HG03135 (cell line): ENCODE measurements around the gene COL21A1.

Experiments used
- ATAC-seq: cut with Tn5 transposase; IDR thresholded peaks from one replicate; pipeline ENCODE4 v1.9.1; 2021; ENCODE audit warnings: mild to moderate bottlenecking, moderate library complexity; ENCODE audit not compliant: unreplicated experiment

COL21A1 gene

DNA sequence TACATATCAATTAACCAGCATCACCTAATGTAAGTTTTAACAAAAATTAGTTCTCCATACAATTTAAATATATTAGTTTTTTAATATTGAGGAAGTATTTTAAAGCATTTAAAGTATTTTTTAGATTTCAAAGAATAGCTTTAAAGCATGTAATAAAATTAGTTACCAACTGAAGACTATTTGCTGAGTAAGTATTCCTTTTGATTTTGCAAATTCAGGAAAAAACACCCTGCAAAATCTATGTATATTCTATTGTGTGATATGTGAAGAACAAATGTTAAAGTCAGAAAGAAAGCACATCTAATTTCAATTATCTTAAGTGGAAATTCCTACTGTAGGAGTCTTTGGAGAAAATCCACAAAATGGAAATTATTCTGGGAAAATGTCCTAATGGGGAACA, 107.3 kb downstream of the COL21A1 start:
- no peak for ATAC-seq

DNA sequence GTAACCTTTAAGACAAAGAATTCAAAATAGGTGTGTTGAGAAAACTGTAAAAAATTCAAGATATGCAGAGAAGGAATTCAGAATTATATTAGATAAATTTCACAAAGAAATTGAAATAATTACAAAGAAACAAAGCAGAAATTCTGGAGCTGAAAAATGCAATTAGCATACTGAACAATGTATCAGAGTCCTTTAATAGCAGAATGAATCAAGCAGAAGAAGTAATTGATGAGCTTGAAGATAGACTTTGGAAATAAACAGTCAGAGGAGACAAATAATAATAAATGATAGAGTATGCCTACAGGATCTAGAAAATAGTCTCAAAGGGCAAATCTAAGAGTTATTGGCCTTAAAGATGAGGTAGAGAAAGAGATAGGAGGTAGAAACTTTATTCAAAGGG, 131.7 kb downstream of the COL21A1 start:
- no peak for ATAC-seq

DNA sequence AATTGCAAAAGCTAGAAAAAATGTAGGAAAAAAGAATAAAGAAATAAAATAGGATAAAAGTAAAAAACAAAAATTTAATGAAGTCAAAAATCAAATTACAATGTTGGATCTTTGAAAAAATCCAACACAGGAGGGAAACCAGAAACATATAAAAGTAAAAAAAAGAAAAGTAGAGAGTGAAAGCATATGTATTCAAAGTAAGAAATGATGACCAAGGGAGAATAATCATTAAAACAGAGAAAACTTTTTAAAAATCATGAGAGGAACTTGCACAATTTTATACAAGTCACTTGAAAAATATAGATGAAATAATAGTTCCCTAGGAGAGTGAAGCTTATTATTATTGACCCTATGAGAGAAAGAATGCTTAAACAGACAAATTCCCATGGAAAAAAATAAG, 138.2 kb downstream of the COL21A1 start:
- no peak for ATAC-seq

DNA sequence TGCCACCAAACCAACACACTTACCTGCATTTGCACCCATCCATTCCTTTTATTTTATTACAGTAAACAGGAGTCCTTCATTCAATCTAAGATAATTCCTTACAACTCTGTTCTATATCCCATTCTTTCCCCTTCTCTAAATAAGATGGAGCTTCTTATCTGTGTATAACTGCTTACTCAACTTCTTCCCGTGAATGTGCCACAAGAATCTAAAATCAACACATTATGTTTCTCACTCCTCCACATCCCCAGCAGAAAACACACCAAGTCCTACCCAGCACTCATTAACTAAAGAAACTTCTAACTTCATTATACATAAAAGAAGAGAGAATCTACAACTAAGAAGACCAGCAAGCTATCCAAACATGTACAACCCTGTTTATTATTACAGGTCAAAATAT, 141.1 kb downstream of the COL21A1 start:
- ATAC-seq = no peak

DNA sequence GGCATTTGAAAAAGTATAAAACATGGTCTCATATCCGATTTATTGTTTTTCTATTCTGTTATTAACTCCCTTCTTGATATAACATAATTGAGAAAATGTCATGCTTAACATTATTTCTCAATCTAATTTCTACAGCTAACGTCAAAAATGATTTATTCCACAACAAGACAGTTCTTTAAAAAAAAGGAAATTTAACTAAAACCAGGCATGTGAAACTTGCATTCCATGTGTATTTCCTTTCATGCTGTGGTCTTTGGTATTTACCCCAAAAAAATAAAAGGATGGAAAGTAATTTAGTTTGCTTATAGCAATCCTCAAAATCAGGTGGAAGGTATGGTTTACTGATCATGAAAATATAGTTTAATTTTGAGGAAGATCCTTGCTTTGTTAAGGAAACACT, 142.8 kb downstream of the COL21A1 start:
- ATAC-seq = no peak

DNA sequence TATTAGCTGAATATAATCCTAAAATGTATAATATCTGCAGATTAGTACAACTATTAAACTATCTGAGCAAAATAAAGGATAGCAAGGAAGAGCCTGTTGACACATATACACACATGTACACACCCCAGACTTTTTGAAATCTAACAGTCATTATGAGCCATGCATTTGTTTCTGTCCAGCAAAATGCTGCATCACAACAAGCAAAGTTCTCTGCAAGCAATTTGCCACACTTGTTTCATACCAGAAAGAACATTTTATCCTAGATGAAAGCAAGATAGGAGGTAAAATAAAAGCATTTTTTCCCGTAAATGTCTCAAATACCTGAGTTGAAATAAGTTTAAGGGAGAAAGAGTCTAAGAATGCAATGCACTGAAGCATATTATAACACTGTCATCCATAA, 145.2 kb downstream of the COL21A1 start:
- ATAC-seq = no peak

DNA sequence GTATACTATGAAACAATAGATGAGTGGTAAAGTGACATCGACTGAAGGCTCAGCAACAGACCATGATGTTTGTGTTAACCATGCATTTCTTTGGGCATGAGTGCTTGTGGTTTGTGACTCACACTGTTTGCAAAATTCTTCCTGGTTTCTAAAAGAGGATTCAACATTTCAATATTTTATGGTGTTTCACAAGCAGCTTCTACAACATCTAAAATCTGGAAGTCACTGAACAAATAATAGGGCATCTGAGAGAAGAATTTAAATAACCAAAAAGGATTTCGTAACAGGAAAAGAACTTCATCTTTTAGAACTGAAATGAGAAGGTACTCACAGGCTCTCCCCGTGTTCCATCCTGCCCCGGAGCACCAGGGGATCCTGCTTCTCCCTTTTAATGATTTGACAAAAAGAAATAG, 146.2 kb downstream of the COL21A1 start:
- ATAC-seq = no peak

DNA sequence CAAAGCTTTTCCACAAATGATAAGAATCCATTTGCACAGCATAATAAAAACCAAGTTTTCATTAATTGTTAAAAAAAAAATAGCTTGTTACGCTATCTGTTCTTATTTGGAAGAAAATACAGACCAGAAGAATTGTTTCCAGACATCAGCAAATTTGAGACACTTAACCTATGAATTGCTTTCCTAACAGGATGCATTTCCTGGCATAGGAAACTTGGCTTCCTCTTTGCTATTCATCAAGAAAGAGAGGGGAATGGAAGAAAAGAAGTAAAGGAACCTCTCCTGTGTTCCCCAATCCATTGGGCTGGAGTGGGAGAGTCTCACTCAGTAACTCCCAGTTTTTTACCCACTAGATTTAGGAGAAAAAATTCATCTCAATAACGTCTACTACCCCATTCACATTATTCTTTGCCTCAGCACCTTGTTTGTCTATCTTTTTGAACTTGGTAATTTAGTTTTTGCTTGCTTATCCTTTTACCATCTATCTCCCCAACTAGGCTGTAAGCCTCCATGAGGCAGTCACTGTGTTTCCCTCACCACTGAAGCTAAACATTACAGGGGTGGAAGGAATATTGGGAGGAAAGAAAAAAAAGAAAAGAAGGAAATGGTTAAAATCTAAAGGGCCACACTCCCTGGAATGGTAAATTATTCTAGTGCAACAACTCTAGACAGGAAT, 150.3 kb downstream of the COL21A1 start:
- ATAC-seq = no peak

DNA sequence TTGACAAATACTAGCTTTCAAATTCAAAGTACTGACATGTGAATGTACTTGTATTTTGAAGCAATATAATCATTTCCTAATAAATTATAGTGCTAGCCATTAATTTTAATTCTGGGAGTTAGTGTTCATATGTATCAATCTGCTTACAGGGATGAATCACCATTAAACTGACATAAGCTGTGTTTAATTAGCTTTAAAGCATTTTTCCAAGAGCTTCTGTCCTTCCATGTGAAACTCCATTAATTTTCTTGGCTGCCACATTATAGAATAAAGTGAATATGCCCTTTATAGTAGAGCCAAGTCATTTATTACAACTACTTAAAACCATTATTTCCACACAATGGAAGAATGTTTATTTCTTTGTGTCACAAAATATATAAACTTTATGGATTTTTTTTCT, 150.8 kb downstream of the COL21A1 start:
- no peak for ATAC-seq

DNA sequence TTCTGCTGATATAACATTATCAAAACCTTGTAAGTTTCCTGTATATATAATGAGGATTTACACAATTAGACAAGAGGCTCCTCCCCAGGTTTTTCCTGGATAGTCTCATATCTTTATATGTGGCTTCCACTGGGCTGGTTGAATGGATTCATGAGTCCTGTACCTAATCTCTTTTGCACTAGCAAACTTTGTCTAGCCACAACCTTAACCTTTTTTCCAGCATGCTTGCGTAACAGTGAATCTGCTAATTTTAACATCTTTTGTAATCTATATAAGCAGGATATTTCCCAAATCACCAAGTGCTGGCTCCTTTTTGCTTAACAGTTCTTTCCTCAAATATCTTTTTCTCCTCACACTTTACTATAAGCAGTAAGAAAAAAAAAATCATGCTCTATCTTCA, 153.6 kb downstream of the COL21A1 start:
- no peak for ATAC-seq

DNA sequence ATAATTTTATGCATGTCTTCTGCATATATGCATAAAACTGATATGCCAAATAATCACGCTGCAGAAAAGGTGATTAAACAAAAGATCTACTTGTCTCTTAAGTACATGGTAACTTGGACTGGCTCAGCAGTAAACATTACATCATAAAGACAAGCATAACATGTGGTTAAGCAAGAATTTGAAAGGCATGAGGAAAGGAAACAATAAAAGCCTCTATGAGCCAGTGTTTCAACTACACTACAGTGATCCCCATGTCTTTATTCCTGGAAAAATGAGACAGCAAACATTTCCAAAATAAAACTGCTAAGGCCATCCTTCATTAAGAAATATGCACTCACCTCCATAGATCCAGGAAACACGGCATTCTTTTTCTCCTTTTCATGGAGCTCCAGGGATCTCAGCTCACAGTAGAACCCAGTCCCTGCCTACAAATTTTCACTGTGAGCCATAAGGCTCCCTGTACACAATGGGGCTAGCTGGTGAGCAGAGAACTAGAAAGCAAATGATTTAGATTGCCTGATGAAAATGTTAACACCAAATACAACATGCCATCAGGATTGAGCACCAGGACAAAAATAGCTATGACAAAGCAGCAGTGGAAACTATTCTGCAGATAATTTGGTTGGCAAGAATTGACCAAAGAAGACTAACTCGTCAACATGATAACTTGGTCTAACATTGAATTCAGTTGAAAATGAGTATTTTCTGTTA, 156.1 kb downstream of the COL21A1 start:
- ATAC-seq = no peak

DNA sequence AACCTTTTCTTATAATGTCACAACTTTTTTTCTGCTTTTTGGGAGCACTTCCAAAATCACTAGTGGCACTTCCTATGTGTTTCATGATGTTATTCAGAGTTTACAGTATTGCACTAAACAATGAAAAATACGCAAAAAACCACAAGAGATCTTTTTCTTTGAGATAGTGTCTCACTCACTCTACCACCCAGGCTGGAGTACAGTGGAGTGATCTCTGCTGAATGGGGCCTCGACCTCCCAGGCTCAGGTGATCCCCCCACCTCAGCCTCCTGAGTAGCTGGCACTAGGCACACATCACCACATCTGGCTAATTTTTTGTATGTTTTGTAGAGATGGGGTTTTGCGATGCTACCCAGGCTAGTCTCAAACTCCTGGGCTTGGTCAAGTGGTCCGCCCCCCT, 158.7 kb downstream of the COL21A1 start:
- ATAC-seq = no peak

DNA sequence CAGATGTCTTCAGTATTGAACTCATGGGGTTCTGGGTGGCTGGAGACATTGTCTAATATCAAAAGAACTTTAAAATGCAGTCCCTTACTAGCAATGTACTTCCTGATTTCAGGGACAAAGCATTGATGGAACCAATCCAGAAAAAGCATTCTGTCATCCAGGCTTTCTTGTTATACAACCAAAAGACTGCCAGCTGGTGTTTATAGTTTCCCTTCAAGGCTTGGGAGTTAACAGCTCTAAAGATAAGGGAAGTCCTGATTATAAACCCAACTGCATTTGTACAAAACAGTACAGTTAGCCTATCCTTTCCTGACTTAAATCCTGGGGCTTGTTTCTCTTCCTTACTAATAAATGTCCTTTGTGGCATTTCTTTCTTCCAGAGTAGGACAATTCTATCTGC, 160.0 kb downstream of the COL21A1 start:
- no peak for ATAC-seq

DNA sequence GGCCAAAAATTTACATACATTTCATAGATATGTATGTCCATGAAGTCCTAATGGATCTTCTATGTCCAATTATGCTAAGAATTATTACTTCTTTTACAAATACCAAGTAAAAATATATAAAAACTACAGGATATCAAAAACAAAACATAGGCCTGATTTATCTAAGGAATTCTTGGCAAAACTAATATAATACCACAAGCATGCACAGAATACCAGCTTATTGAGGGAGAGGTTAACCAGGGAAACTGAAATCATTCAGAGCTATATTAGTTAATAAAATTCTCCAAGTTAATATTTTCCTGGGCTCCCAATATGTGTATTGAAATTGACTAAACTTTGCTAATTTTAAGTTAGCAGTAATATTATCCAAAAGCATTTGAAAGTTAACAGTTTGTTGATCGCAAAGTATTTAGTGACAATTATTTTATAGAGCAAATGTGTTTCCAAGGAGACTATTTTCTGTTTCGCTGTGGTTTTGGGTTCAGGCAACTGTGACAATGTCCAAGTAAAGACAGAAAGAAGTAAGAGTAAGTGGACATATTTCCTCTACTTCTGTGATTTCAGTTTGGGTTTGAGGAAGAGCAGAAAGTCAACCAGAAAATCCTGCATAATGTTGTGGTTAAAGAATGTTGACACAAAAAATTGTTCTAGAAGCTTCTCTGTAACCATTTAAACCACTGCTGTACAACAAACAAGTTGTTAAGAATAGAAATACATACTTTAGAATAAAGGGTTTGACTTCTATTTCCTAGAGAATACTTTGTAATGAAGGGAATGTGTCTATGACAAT, 167.4 kb downstream of the COL21A1 start:
- ATAC-seq = no peak

DNA sequence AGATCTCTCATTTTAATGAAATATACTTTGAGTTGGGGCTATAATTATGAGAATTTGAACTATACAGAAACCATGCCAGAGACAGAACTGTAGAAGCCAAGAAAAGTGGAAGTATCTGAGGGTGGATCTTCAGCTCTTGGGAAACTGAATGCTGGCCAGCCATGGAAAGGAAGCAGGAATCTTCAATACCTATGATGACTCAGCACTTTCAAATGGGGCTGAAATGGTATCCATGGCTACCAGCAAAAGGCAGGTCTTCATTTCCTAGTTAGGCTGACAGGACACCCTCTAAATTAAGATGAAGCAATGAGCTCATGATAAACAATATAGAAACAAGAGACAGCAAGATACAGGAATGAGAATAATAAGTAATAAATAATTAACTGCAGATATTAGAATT, 171.3 kb downstream of the COL21A1 start:
- ATAC-seq = no peak

DNA sequence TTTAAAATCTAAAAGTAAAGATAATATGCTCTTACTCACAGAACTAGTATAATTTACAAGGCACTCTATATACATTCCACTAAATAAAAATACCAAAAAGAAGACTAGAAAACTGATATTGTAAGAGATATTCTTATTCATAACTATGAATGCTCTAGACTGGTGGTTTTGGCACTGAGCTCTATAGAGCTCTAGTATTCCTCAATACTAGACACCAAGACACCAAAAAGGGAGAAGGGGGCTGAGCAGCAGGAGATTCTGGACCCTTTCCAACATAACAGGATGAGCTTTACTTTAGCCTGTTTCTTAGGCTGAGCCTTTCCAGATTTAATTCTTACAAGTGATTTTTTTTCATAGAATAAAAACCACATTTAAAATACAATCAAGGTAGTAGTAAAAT, 173.6 kb downstream of the COL21A1 start:
- no peak for ATAC-seq

DNA sequence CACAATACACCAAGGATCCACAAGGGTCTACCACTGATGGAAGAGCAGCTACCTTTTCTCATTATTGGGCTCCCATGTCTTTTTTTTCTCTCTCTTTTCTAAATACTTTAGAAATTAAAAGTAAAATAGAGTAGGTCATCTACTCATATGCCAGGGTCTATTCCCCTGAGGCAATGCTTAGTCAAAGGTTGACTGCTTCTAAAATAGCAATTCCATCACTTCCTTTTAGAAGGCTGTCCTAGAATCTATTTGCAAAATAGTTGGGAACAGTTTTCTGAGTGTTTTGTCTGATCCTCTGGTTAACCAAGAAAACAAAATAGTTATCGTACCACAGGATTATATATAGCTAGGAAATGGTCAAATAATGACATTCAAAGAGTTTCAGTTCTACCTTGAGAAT, 174.1 kb downstream of the COL21A1 start:
- no peak for ATAC-seq

DNA sequence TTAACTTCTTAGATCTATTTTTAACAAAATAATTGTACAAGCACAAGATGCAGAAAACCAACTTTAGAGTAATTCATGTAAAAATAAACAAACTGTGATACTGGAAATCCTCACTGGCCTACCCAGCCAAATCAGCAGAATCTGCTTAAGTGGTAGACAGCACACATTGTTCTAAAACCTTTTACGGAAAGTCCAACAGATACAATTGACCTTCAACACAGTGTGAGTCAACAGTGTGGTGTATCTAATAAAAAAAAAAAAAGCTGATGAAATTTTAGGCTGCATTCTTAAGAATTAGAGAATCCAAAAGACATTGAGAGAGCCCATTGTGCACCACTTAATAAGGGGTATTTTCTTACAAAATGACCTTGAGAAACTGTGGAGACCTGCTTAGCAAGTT, 174.5 kb downstream of the COL21A1 start:
- no peak for ATAC-seq

DNA sequence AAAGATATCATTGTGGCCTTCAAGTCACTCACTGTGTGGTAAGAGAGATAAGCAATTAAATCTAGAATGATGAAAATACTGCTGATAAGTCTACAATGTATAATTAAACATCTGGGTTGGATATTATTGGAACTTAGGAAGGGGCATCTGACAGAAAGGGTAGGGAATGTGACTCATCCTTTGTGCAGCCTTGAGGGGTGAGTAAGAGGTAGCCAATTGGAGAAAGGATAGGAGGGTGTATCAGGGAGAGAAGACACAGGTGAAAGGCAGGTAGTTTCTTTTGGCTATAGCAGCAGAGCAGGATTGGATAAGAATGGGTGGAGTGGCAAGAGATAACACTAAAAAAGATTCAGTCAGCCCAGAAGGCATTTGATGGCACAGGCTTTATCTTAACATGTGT, 182.0 kb downstream of the COL21A1 start:
- no peak for ATAC-seq

DNA sequence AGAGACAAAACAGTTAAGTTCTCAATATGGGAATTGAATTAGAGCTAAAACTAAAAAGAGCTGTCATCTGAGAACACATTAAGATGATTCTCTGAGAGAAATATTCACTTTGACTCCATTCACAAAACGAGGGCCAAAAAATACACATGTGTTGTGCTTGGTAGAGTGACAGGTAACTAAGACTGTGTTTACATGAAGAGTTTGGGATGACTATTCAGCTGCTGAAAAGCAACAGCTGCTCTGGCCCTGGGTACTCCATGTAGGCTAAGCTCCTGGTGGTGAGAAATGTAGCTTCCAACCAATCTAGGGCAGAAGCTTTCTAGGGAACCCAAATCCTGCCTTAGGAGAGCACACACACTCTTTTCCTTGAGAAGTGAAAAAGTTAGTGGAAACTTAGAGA, 184.5 kb downstream of the COL21A1 start:
- no peak for ATAC-seq

DNA sequence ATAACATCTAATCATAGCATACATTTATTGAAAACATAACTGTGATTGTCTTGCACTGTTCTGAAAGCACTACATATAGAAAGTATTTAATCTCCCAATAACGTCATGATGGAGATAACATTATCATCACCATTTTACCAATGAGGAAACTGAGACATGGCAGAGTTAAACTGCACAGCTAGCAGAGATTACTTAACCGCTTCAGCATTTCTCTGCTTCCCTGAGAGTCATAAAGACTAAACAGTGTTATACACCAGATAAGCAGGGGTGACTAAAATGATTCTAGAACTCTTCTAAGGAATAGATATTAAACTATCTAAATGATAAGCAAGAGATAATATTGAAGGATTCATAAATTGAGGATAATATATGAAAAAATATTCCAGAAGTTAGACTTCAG, 188.7 kb downstream of the COL21A1 start:
- no peak for ATAC-seq

DNA sequence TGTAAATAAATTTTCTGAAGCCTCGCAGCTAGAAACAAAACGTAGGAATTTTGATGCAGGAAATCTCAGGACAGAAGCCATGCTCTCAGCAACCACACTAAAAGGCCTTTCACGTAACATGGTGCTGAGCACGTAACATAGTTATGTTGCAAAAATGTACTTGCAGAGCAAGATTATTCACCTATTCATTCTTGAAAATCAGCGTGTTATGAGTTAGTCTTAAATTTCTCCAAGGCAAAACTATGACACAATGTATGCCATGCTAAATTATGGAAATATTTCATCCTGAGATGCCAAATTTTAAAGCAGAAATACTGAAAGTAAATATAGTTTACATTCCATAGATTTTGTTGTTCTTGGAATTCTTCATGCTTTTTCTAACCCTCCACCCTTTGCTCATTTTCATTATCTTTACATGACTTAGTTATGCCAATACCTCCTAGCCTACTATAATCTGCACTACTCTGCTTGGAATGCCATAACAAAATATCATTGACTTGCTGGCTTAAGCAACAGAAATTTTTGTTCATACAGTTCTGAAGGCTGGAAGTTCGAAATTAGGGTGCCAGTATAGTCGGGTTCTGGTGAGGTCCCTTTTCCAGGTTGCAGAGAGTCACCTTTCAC, 192.2 kb downstream of the COL21A1 start:
- no peak for ATAC-seq
